CD4-positive, alpha-beta T cell treated with Interleukin-15 for 1 hour (primary cell): ENCODE measurements around the gene CUX1.
"Not testable (repeated sequence)": the region's sequence is repeated elsewhere in the genome, so short reads cannot be mapped to it uniquely, and the experiment has no call there.

Source experiments
- DNase-seq: peaks from one replicate; pipeline ENCODE4 v3.0.0-alpha.2; 2020

CUX1 gene

DNA sequence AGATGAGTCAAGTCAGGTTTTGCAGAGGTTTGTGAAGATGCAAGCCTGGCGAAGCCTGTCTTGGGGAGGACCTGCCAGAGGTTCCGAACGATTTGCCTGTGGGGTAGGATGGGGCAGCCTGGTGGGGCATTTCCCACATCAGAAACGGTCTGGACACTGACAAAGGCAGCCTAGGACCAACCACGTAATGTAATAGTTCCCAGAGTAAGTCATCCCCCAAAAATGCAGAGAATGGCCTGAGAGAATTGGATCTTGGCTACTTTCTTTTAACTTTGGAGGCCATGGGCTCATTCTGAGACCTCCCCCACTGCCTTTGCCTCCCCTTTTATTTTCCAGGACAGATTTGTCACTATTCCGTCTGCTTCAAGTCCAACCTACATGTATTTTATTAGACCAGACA is 300.3 kb downstream of the CUX1 start:
- no peak for DNase-seq

DNA sequence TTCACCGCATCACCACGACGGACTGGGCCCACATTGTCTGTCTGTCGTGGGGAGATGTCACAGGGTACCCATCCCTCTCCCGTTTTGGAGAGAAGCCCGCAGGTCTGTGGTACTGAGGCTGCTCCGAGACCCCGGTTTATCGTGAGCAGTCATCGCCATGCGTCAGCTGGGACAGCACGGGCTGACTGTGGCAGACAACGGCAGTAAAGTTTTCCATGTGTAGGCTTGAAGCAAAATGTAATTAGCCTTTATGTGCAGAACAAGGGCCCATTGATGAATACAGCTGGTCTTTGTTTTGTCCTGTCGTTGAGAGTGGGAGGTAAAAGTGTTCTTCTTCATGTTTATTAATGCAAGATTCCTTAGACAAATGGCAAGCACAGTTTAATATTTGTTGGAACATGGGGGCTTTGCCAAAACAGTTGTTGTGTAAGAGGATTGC is 301.8 kb downstream of the CUX1 start:
- no peak for DNase-seq

DNA sequence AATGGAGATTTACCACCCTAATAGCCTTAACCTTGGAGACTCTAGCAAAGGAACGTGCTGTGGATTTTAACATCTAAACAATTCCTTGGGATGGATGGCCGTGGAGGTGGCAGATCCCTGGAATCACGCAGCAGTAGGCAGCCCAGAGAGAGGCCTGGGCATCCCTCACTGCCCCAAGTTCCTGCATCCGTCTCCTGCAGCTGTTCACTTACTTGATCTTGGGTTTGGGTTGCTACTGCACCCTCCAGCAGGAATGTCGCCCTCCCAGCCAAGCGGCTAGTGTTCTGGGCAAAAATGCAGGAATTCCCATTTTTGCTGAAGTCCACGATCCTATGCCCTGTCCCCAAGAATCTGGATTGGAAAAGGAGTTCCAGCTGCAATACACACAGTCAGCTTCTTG is 302.5 kb downstream of the CUX1 start:
- DNase-seq: no peak

DNA sequence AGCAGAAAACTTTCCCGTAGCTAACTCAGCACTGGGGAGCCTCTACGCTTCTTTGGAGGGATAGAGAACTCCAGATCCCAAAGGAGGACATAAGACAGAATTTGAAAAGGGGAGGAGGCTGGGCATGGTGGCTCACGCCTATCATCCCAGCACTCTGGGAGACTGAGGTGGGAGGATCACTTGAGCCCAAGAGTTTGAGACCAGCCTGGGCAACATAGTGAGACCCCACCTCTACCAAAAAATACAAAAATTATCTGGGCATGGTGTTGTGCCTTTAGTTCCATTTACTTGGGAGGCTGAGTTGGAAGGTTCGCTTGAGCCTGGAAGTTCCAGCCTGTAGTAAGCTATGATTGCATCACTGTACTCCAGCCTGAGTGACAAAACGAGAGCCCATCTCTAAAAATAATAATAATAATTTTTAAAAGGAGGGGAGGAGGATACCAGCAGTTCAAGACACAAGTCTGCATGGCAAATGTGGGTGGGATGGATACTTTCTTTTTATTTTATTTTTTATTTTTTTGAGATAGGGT is 303.3 kb downstream of the CUX1 start:
- no peak for DNase-seq

DNA sequence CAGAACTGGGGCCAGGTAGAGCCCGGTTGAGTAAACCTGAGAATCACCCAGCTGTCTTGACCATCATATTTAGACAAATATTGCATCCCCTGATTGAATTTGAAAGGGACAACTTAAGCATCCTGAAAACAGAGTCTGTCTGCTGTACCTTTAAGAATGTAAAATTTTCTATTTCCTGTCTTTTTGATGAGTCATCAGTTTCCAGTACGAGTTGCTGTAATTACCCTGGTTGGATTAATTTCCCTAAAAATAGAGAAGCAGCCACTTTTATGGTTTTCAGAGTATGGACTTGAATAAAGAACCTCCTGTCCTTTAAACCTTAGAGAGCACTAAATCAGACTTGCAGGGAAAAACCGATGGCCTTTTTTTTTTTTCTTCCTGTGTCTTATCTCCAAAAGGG is 304.6 kb downstream of the CUX1 start:
- DNase-seq: no peak

DNA sequence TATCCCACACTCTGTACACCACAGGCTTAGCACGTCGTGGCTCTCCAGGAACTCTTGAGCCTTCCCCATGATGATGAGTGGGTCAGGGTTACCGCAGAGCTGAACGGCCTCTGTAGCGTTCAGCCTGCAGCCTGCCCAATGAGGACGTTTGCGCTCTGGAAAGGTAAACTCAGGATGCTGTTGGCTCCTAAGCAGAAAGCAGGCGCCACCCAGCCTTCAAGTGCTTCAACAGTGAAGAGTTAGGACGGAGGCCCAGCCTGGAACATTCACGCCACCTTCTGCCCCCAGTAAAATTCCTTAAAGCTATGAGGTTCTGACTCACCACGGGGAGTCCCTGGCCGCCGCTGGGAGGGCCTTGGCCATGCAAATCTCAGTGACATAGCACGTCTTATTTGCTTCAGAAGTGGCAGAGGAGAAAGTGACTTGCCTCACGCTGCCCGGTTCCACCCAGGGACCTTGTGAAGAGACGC is 307.7 kb downstream of the CUX1 start:
- DNase-seq: no peak

DNA sequence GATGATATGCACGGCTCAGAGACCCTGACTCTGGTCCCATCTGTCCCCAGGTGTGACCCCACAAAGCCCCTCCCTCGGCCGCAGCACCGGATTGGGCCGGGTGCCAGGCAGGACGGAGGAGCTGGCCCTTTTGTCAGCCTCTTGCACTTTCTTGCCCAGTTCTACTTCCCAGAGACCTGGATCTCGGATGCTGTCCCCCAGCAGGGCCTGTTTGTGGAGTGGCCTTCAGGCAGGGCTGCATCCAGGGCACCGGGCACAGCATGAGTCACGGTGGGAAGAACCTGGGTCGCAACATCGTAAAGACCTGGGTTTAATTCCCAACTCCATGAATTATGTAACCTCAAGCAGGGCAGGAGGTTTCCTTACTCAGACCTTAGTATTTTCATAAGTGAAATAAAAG is 310.9 kb downstream of the CUX1 start:
- no peak for DNase-seq

DNA sequence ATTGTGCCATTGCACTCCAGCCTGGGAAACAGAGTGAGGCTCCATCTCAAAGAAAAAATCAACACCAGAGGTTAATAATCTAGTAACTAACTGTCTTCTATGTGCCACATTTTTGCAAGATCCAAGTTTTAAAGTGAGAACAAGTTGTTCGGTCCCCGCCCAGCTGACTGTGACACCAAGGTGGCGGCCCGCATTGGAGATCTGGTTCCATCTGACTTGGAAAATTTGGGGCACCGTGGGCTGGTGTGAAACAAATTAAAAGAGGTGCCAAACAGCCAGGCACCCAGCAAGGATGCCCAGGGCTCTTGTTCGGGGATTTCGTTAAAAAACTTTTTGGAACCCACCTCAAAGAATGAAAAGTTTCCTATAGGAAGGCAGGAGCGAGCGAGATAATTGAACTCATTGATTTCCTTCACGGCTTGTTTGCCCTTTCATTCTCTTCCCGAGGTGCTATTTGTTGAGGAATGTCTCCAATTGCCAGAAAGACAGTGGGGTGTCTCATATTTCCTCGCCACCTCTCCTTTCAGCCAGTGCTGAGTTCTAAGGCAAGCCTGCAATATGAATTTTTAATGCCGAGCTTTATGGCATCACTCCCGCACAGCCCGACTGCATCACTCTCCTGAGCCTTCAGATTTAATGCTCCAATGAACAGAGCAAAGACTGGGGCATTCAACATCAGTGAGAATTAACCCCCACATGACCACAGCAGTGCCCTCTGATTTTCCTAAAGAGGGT is 312.4 kb downstream of the CUX1 start:
- no peak for DNase-seq

DNA sequence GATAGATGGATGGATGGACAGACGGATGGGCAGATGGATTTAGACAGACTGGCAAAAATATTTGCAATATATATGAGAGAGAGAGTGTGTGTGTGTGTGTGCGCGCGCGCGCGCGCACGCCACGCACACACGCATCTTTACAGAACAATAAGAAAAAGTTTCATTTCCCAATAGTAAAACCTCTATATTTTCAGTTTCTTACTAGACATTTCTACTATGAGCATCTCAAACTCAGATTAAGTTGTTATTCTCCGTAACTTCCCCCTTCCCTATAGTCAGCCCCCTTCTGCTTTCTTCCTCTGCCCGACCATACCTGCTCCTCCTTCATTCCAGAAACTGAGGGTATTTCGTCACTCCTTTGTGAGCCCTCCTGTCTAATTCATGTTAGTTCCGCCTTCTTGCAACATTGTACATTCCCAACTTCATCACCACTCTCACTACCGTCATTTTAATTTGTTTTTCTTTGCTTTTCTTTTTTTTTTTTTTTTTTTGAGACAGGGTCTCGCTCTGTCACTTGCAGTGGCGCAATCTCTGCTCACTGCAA is 314.9 kb downstream of the CUX1 start:
- peak; percentile 48 for DNase-seq

DNA sequence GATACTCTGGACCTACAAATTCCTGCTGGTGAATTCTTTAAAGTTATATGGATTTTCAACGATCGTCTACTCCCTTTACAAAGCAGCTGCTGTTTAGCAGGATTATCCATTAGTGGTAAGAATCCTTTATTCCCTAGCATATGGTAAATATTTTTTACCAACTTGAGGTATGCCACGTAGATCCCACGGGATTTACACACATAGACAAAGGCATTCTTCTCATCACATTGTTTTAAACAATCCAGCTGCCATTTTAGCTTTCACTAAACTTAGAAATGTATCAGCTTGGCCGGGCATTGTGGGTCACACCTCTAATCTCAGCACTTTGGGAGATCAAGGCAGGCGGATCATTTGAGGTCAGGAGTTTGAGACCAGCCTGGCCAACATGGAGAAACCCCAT is 321.2 kb downstream of the CUX1 start:
- DNase-seq: no peak

DNA sequence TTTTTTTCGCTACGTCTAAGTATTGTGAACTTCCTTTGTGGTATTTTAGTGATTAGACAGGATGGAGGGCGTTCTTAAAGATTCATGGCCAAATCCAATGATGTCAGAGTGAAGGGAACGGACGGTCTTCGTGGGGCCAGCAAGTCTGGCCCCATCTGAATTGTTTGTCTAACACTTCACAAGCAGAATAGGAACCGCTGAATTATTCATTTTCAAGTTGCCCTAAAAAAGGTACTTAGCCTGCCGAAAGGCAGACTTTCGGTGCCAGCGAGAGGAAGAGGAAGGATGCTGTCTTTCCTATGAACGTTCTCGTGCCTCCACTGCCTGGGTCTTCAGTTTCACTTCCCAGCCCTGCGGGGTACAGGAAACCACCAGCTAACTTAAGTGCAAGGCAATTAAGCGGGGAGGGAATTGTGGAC is 323.5 kb downstream of the CUX1 start:
- peak; percentile 56 for DNase-seq

DNA sequence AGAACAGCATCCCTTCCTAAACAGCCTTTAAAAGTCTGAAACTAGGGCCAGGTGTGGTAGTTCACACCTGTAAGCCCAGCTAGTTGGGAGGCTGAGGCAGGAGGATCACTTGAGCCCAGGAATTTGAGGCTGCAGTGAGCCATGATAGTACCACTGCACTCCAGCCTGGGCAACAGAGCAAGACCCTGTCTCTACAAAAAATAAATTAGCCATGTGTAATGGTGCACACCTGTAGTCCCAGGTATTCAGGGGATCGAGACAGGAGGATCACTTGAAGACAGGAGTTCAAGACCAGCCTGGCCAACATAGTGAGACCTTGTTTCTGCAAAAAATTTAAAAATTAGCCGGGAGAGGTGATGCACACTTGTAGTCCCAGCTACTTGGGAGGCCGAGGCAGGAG is 325.0 kb downstream of the CUX1 start:
- not testable (repeated sequence) for DNase-seq

DNA sequence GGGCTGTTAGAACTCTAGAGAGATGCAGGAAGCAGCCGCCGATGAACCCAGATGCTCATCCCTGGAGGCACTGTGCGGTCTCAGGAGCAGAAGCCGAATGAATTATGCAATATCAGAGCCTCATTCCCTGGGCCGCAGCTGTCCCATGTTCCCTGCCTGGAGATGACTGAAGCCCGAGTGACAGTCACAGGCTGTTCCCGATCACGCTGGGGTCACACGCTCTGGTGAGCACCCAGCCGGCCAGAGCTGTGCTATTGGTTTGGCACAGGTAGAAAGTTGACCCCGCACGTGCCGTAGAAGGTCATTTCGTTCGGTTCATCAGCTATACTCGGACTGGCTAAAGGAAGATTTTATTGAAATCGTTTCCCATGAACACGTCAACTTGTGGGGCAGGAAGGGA is 328.7 kb downstream of the CUX1 start:
- no peak for DNase-seq

DNA sequence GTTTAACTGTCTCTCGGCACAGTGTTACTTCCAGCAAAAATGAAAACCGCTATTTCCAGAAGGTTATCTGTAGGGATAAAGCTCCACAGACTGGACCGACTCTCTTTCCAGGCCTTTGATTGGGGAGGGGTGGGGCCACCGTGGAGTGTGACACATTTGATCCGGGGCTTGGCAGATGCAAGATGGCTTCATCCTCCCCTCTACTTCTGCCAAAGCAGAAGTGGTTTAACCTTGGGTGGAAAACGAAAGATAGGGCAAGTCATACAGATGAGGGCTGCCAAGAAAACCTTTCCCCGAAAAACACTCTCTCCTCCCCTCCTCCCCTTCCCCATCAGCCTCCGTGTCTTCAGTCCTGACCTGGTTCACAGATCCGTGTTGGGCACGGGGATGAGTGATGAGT is 329.6 kb downstream of the CUX1 start:
- peak; percentile 24 for DNase-seq

DNA sequence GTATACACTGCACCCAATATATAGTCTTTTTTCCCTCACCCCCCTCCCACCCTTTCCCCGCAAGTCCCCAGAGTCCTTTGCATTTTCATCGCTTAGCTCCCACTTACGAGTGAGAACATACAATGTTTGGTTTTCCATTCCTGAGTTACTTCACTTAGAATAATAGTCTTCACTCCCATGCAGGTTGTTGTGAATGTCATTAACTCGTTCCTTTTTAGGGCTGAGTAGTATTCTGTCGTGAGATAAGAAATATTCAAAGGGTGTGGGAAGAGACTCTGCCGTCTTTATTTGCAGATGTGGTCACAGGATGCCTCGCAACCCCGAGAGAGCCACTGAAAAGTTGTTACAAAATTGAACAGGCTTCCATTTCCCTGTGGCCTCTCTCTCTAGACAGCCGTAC is 331.4 kb downstream of the CUX1 start:
- DNase-seq: no peak

DNA sequence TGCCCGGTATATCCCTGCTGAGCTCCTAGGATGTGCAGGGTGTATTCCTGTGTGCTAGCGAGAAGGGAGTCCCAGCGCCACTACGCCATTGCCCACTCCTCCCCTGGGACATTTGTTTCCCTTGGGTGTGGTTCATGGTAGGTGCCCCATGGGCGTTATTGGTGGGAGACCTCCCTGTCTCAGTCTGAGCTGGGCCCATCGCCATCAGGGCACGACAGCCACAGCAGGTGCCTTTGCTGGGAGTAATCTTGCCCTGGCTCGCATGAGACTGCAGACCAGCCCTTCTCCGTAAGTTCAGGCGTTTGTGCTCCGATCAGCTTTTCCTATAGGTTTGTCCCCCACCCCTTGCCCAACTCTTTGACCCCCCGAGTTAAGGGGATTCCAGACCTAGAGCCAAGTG is 332.0 kb downstream of the CUX1 start:
- no peak for DNase-seq

DNA sequence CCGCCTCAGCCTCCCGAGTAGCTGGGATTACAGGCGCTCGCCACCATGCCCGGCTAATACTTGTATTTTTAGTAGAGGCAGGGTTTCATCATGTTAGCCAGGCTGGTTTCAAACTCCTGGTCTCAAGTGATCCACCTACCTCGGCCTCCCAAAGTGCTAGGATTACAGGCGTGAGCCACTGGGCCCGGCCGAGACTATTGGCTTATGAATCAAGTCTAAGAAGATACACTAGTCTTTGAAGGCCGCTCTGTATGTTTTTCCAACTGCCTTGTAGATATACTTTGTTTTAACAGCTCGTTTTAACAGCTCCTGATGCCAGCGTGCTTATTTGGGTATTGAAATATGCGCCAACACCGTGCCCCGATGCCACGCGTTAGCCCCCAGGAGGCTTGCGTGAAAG is 332.8 kb downstream of the CUX1 start:
- DNase-seq: no peak

DNA sequence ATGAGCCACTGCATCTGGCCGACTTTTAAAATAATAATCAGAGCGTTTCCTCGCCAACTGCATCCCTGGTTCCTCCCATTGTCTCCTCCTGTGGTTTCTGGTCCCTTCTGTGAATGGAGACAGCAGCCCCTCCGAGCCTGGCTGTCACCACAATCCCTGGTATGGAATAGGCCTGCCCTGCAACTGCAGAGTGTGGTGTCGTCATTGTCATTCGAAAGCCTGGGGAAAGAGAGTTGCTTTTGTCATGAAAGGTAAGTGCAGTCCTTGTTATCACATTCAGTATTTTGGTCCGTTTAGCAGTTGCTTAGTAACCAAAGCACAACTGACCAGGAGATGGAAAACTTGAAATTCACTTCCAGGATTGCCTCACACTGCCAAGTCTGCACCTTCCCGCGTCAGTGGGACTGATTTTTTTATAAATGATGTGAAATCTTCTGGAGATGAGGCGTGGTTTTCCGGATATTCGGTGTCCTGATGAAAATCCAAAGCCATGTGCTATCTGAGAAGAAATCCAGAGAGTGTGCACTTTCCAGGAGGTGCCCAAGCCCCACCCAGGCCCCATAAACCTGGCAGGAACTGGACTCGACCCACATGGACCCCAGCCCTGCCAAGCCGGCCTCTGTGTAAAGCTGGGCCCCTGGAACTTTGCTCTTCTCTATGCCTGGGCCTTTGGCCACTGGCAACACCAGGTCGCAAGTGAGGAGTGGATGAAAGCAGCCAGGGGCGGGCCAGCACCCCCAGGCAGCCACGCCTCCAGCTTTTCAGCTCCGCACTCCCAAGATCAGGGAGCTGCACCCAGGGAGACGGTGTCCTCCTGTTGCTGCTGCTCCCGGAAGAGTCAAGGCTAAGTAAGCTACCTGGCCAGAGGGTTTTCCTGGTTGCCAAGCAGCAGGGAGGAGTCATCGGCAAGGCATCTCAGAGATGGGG is 335.5 kb downstream of the CUX1 start:
- no peak for DNase-seq

DNA sequence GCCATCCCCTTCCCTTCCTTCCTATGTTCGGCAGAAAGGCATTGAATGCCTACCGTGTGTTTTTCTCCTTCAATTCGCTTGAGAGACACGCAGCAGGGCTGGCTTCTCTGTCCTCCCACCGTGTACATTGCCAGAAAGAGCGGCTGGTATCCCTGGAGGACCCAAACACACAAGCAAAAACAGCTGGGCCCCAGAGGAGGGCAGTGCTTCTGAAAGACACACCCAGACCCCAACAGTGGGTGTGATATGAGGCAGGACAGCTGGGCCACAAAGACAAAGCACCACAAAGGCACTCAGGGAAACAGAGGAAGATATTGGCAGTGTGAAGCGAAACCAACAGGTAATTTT is 336.1 kb downstream of the CUX1 start:
- no peak for DNase-seq

DNA sequence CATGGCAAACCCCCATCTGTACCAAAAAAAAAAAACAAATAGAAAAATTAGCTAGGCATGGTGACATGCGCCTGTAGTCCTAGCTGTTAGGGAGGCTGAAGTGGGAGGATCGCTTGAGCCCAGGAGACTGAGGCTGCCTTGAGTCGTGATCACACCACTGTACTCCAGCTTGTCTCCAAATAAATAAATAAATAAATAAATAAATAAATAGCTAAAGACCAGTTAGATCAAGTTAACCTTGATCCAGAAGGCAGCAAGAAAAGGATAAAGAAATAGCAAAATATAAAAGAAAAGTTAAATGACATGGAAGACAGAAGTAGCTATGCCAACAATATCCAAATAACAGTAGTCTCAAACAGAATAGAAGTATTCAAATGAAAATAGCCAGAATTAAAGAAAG is 337.0 kb downstream of the CUX1 start:
- no peak for DNase-seq

DNA sequence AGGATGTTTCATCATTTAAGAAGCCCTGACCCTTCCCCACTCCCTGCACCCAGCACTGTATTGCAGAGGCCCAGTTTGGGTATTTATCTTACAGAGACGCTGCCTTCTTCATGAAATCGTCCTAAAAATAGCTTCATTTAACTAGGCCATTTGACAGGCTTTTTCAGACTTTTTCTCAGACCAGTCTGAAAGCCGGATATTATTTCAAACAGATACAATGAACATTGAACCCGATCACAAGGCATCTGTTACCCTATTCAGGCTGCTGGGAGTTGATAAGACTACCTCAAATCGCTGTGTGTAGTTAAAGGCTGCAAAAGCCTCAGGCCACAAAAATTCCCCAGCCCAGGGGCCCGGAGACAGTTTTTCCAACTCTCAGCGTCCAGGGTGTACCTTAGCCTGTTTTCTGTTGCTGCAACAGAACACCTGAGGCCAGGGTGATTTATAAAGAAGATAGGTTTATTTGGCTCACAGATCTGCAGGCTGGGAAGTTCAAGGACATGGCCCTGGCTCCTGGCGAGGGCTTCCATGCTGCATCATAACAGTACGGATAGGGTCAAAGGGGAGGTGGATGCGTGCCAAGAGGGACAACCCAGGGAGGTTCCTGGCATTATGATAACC is 338.5 kb downstream of the CUX1 start:
- DNase-seq: no peak

DNA sequence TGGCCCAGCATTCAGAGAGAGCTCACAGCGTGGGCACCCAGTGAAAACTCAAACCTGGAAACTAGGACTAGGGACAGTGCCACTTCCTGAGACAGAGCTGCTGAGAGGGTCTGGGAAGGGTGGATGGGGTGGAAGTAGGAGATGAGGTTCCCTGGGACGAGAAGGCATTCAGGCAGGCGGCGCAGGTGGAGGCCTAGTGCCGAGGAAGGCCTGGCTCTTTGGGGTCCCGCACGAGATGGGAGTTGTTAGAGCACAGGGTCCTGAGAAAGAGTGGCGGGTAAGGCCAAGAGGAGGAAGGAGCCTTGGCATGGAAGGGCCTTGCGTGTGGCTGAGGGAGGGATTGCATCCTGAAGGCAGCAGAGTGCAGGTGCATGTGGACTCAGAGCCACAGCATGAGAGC is 339.4 kb downstream of the CUX1 start:
- DNase-seq: no peak

DNA sequence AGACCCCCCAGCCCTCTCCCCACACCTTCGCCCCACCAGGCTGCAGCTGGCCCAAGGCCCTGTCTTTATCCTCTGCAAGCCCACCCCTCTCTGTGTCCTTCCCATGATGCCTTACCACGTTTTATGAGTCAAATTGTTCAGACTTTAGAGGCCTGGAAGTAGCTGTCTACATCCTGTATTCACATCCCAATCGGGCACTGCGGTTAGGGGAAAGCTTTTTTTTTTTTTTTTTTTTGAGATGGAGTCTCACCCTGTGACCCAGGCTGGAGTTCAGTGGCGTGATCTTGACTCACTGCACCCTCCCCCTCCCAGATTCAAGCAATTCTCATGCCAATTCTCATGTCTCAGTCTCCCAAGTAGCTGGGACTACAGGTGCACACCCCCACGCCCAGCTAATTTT is 347.7 kb downstream of the CUX1 start:
- DNase-seq: no peak
